H9 (cell line): ENCODE data around the gene TMEM108. TPM values are rescaled to one million over a fixed set of nuclear protein-coding genes. Genes with fewer than 3 reads are reported as not detected.

Experiments
- DNase-seq: peaks from one replicate; pipeline ENCODE4 v3.0.0-alpha.2; 2017
- H2AFZ ChIP-seq: one replicate; pipeline ENCODE4 v1.6.1; 2013; ENCODE audit warnings: mild to moderate bottlenecking, low read length, control low read depth, moderate library complexity
- H2AK5ac ChIP-seq: 2 replicates; pipeline ENCODE4 v1.6.1; 2013; ENCODE audit warnings: low read length, control low read depth, mixed read lengths; ENCODE audit not compliant: insufficient read length
- H2BK120ac ChIP-seq: one replicate; pipeline ENCODE4 v1.6.1; 2013; ENCODE audit warnings: low read depth, mild to moderate bottlenecking, low read length, control low read depth, inconsistent platforms; ENCODE audit not compliant: poor library complexity, severe bottlenecking
- H2BK12ac ChIP-seq: 2 replicates; pipeline ENCODE4 v1.6.1; 2013; ENCODE audit warnings: low read length, control low read depth, mixed read lengths, low read depth; ENCODE audit not compliant: insufficient read length
- H2BK15ac ChIP-seq: 2 replicates; pipeline ENCODE4 v1.6.1; 2013; ENCODE audit warnings: low read depth, low read length, control low read depth
- H2BK20ac ChIP-seq: one replicate; pipeline ENCODE4 v1.6.1; 2013; ENCODE audit warnings: low read depth, mild to moderate bottlenecking, low read length, control low read depth, inconsistent platforms; ENCODE audit not compliant: poor library complexity, severe bottlenecking
- H2BK5ac ChIP-seq: 2 replicates; pipeline ENCODE4 v1.6.1; 2013; ENCODE audit warnings: low read length, control low read depth, mixed read lengths; ENCODE audit not compliant: insufficient read length
- H3K14ac ChIP-seq: 2 replicates; pipeline ENCODE4 v1.6.1; 2013; ENCODE audit warnings: low read length, control low read depth; ENCODE audit not compliant: insufficient read depth
- H3K18ac ChIP-seq: 2 replicates; pipeline ENCODE4 v1.6.1; 2013; ENCODE audit warnings: low read depth, mild to moderate bottlenecking, mixed read lengths, low read length, control low read depth; ENCODE audit not compliant: insufficient read length
- H3K23ac ChIP-seq: 2 replicates; pipeline ENCODE4 v1.6.1; 2013; ENCODE audit warnings: low read length, control low read depth, mixed read lengths, low read depth; ENCODE audit not compliant: insufficient read length
- H3K23me2 ChIP-seq: 2 replicates; pipeline ENCODE4 v1.6.1; 2013; ENCODE audit warnings: low read depth, mild to moderate bottlenecking, mixed read lengths, low read length, control low read depth; ENCODE audit not compliant: insufficient read length, poor library complexity, severe bottlenecking
- H3K27ac ChIP-seq: 2 replicates; pipeline ENCODE4 v1.5.1; 2013; ENCODE audit warnings: low read length, control low read depth, mixed read lengths, low read depth; ENCODE audit not compliant: insufficient read length
- H3K27me3 ChIP-seq: 2 replicates; pipeline ENCODE4 v1.6.1; 2013; ENCODE audit warnings: low read length, control low read depth, inconsistent platforms; ENCODE audit not compliant: insufficient read depth
- H3K4ac ChIP-seq: 2 replicates; pipeline ENCODE4 v1.6.1; 2013; ENCODE audit warnings: low read depth, mild to moderate bottlenecking, control low read depth, inconsistent platforms, low read length, moderate library complexity
- H3K4me1 ChIP-seq: 2 replicates; pipeline ENCODE4 v1.6.1; 2013; ENCODE audit warnings: low read length, control low read depth, inconsistent platforms; ENCODE audit not compliant: insufficient read depth
- H3K4me2 ChIP-seq: 2 replicates; pipeline ENCODE4 v1.6.1; 2013; ENCODE audit warnings: low read length, control low read depth, mixed read lengths; ENCODE audit not compliant: insufficient read length, insufficient read depth
- H3K56ac ChIP-seq: 2 replicates; pipeline ENCODE4 v1.6.1; 2013; ENCODE audit warnings: low read depth, mild to moderate bottlenecking, mixed read lengths, low read length, control low read depth; ENCODE audit not compliant: insufficient read length
- H3K79me1 ChIP-seq: 2 replicates; pipeline ENCODE4 v1.6.1; 2013; ENCODE audit warnings: low read depth, mild to moderate bottlenecking, moderate library complexity, low read length, control low read depth, inconsistent platforms; ENCODE audit not compliant: insufficient read depth, poor library complexity, severe bottlenecking
- H3K79me2 ChIP-seq: 2 replicates; pipeline ENCODE4 v1.6.1; 2013; ENCODE audit warnings: low read length, control low read depth, inconsistent platforms; ENCODE audit not compliant: insufficient read depth
- H3K9ac ChIP-seq: 2 replicates; pipeline ENCODE4 v1.6.1; 2013; ENCODE audit warnings: low read length, control low read depth, mixed read lengths; ENCODE audit not compliant: insufficient read length; ENCODE audit errors: extremely low read depth
- H3K9me3 ChIP-seq: one replicate; pipeline ENCODE4 v1.6.1; 2013; ENCODE audit warnings: low read depth, low read length, inconsistent platforms; ENCODE audit not compliant: control insufficient read depth
- H3T11ph ChIP-seq: one replicate; pipeline ENCODE4 v1.6.1; 2013; ENCODE audit warnings: mild to moderate bottlenecking, low read length, control low read depth, inconsistent platforms
- H4K20me1 ChIP-seq: one replicate; pipeline ENCODE4 v1.6.1; 2013; ENCODE audit not compliant: control insufficient read depth, insufficient read length, insufficient read depth
- H4K5ac ChIP-seq: 2 replicates; pipeline ENCODE4 v1.6.1; 2013; ENCODE audit warnings: low read depth, mild to moderate bottlenecking, mixed read lengths, low read length, control low read depth; ENCODE audit not compliant: insufficient read length
- H4K8ac ChIP-seq: replicated peaks from 2 replicates; pipeline ENCODE4 v1.6.1; 2013; ENCODE audit warnings: low read length, control low read depth, mixed read lengths, low read depth; ENCODE audit not compliant: insufficient read length
- H4K91ac ChIP-seq: 2 replicates; pipeline ENCODE4 v1.6.1; 2013; ENCODE audit warnings: low read depth, mild to moderate bottlenecking, moderate library complexity, mixed read lengths, low read length, control low read depth; ENCODE audit not compliant: insufficient read length
- H3K27ac Mint-ChIP-seq, 3 experiments: 2 replicates in 2 of 3; 3 replicates in 1 of 3; pipeline ENCODE4 v1.8.0; 2020 to 2021; ENCODE audit warnings: mixed read lengths in 3 of 3, mild to moderate bottlenecking in 1 of 3, moderate library complexity in 1 of 3
- H3K27me3 Mint-ChIP-seq: 2 replicates; pipeline ENCODE4 v1.8.0; 2021; ENCODE audit warnings: low read depth, mild to moderate bottlenecking, moderate library complexity, mixed read lengths
- H3K36me3 Mint-ChIP-seq, 3 experiments: 2 replicates in 2 of 3; 3 replicates in 1 of 3; pipeline ENCODE4 v1.8.0; 2020 to 2021; ENCODE audit warnings: low read depth in 3 of 3, mixed read lengths in 3 of 3; ENCODE audit not compliant: insufficient read depth in 1 of 3
- H3K4me1 Mint-ChIP-seq, 2 experiments: 2 replicates each; pipeline ENCODE4 v1.8.0; 2020; ENCODE audit warnings: mixed read lengths in 2 of 2
- H3K4me3 Mint-ChIP-seq, 2 experiments: 2 replicates in 1 of 2; 3 replicates in 1 of 2; pipeline ENCODE4 v1.8.0; 2020 to 2021; ENCODE audit warnings: mild to moderate bottlenecking in 2 of 2, mixed read lengths in 2 of 2, moderate library complexity in 1 of 2
- H3K9me3 Mint-ChIP-seq, 2 experiments: 2 replicates in 1 of 2; 3 replicates in 1 of 2; pipeline ENCODE4 v1.8.0; 2020; ENCODE audit warnings: mild to moderate bottlenecking in 2 of 2, mixed read lengths in 2 of 2, moderate library complexity in 1 of 2
- WGBS: extraction: QIAGEN DNeasy Blood & Tissue Kit; methylation state at CpG from one replicate; pipeline ENCODE4 v1.1.7; 2013; ENCODE audit warnings: missing lambda C conversion rate, low lambda C conversion rate, mixed read lengths; ENCODE audit not compliant: insufficient read length; ENCODE audit errors: extremely low coverage; 5-methylcytosine and 5-hydroxymethylcytosine counted together
- total RNA-seq: library from RNA; stranded (reverse); gene quantifications from 2 replicates; pipeline ENCODE4 v1.2.1, GENCODE V29; 2021
- TF ChIP-seq, protein P1 (sequence below): fragments of 200-600 bp; sonication (generic); conservative IDR thresholded peaks from 3 replicates; pipeline ENCODE4 v1.8.0; 2021; ENCODE audit warnings: antibody characterized with exemption, mild to moderate bottlenecking

The TMEM108 gene
- total RNA-seq, 1 experiment from 2014 or later, result 5.0 TPM

DNA sequence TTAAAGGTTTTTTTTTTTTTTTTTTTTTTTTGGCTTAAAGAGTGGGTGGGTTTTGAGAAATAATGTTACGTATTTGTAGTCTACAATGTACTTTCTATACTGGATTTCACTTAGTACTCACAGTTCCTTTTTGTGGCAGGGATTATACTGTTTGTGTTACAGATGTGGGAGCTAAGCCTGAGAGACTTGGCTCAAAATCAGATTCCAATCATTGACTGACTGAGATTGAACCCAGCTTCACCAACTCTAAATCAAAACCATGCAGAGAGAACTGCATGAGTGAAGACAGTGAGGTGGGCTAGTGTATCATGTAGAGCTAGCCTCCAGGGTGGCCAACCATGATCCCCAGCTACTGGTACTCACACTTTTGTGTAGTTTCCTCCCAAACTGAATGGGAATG is 68.0 kb downstream of the TMEM108 start:
- H3K4me3 Mint-ChIP-seq, result no peak overlapping the region

More for the DNA sequence above, 68.0 kb downstream of the TMEM108 start:
- Histone ChIP-seq H3K27me3 (no peaks in the 10 kb centered on the region), H2BK12ac (no peak overlapping the region), H2AFZ (no peak overlapping the region), H3K18ac (no peak overlapping the region), H3K4ac (no peak overlapping the region), H3K9ac (no peak overlapping the region), H4K8ac (no peak overlapping the region), H3K4me1 (no peaks in the 10 kb centered on the region), H3K27ac (no peak overlapping the region), H2BK120ac (no peak overlapping the region), H4K91ac (no peak overlapping the region), H3K56ac (no peak overlapping the region), H3K14ac (no peak overlapping the region), H2BK20ac (no peak overlapping the region), H3K79me2 (no peaks in the 10 kb centered on the region), H2BK5ac (no peak overlapping the region), H4K5ac (no peak overlapping the region), H2BK15ac (no peak overlapping the region), H3K4me2 (no peak overlapping the region), H3K23ac (no peak overlapping the region), H3T11ph (no peak overlapping the region), H3K79me1 (no peaks in the 10 kb centered on the region), H3K9me3 (no peaks in the 10 kb centered on the region), H2AK5ac (no peak overlapping the region), H3K23me2 (no peaks in the 10 kb centered on the region), H4K20me1 (no peaks in the 10 kb centered on the region)
- no peaks in the 10 kb centered on the region for H3K9me3 Mint-ChIP-seq
- TF ChIP-seq, protein P1, sequence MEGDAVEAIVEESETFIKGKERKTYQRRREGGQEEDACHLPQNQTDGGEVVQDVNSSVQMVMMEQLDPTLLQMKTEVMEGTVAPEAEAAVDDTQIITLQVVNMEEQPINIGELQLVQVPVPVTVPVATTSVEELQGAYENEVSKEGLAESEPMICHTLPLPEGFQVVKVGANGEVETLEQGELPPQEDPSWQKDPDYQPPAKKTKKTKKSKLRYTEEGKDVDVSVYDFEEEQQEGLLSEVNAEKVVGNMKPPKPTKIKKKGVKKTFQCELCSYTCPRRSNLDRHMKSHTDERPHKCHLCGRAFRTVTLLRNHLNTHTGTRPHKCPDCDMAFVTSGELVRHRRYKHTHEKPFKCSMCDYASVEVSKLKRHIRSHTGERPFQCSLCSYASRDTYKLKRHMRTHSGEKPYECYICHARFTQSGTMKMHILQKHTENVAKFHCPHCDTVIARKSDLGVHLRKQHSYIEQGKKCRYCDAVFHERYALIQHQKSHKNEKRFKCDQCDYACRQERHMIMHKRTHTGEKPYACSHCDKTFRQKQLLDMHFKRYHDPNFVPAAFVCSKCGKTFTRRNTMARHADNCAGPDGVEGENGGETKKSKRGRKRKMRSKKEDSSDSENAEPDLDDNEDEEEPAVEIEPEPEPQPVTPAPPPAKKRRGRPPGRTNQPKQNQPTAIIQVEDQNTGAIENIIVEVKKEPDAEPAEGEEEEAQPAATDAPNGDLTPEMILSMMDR, result no peak
- DNase-seq, result no peak
- H3K36me3 Mint-ChIP-seq, result no peaks in the 10 kb centered on the region
- no CpG with 5 or more reads among the region's 1 CpG for WGBS
- H3K4me1 Mint-ChIP-seq, result peaks cover 10 to 15% of the 10 kb centered on the region in 2 experiments
- no peak overlapping the region for H3K27ac Mint-ChIP-seq
- H3K27me3 Mint-ChIP-seq, result no peaks in the 10 kb centered on the region
